Heart left ventricle (tissue), 13 donors: Measurements from ENCODE around the gene UBE2K.

Experiments used
- POLR2A ChIP-seq, 2 donors: fragments of 450-650 bp; IDR thresholded peaks; one replicate each; pipeline ENCODE4 v1.6.1; 2017; ENCODE audit warnings: antibody characterized with exemption in 2 of 2, mild to moderate bottlenecking in 2 of 2, moderate library complexity in 2 of 2
- TF ChIP-seq, protein P1 (sequence below), 12 donors: fragments of 200-600 bp; sonication (generic) in 4 of 12; IDR thresholded peaks; one replicate each; pipeline versions ENCODE4 v1.5.0 to v1.8.0; 2018 to 2022; ENCODE audit warnings: antibody characterized with exemption in 12 of 12, mild to moderate bottlenecking in 5 of 12
- donor health status: ischemic (EF 13 %, LVEDD 7.1; RV severe dilation, severe dysfunction).
- donor health status: DM: no; HTN: yes; CAD: no.
- donor health status: DM: no; HTN: no; CAD: no.
- donor health status: ischemic (EF 25% LVEDD 6.9; RV normal size, moderate dysfunction).
- donor health status: ischemic (EF 25% LVEDD 5.7; RV mildly dilated, moderate dysfunction).
- donor health status: ischemic (EF 35%, LVEDD 5.7; RV mildly dilated, moderate dysfunction).
- donor health status: nonischemic (EF 11% LVEDD 7.7; RV severe dilation, severe dysfunction).
- donor health status: DM: yes; HTN: yes; CAD: no.
- donor health status: PGD.
- donor health status: ischemic (EF 29% LVEDD 5.4; RV normal size, mild dysfunction).
- donor health status: nonischemic (EF 23%, LVEDD 6.1; RV moderate dilation, normal function).

DNA sequence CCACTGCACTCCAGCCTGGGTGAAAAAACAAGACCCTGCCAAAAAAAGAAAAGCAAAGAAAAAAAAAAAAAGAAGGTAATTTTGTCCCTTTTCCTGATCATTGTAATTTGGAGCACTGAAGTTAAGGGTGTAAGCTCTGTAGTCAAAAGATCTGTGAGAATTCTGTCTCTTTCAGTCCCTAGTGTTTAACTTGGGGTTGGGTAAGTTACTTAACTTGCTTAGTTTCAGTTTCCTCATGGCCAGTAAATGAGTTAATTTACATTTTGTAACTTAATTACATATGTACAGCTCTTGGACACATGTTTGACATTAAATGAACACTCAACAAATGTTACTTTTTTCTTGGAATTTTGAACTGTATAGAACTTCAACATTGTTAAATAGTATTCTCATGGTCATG is 10.9 kb upstream of the UBE2K start:
- TF ChIP-seq, protein P1, sequence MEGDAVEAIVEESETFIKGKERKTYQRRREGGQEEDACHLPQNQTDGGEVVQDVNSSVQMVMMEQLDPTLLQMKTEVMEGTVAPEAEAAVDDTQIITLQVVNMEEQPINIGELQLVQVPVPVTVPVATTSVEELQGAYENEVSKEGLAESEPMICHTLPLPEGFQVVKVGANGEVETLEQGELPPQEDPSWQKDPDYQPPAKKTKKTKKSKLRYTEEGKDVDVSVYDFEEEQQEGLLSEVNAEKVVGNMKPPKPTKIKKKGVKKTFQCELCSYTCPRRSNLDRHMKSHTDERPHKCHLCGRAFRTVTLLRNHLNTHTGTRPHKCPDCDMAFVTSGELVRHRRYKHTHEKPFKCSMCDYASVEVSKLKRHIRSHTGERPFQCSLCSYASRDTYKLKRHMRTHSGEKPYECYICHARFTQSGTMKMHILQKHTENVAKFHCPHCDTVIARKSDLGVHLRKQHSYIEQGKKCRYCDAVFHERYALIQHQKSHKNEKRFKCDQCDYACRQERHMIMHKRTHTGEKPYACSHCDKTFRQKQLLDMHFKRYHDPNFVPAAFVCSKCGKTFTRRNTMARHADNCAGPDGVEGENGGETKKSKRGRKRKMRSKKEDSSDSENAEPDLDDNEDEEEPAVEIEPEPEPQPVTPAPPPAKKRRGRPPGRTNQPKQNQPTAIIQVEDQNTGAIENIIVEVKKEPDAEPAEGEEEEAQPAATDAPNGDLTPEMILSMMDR (IDR thresholded peaks at IDR 0.05), result no peak
- no peak for TF ChIP-seq POLR2A (IDR thresholded peaks at IDR 0.05)
